ENCODE measurements around the gene GOLGA1.
A peak's percentile ranks its signal among the peaks of the same experiment; 100 is the strongest.

The GOLGA1 gene

GRCh38 chr9:124886866-124887492 lies 53.9 kb downstream of the GOLGA1 start:
- peaks cover 0 to 10% (median 3%) of the 10 kb centered on the region in 5 donors for H3K4me1 ChIP-seq (ENCODE audit: control insufficient read depth in 5 of 5, insufficient read depth in 5 of 5, low read length in 5 of 5)
- H3K36me3 ChIP-seq (ENCODE audit: control insufficient read depth in 5 of 5, insufficient read depth in 5 of 5, low read length in 5 of 5): peaks cover 0 to 83% (median 75%) of the 10 kb centered on the region in 5 donors
- peak overlapping the region in 1 of 5 donors; percentile 10 for H3K4me3 ChIP-seq (ENCODE audit: low read depth in 1 of 5, low read length in 5 of 5)

GRCh38 chr9:124886461-124886860 lies 54.4 kb downstream of the GOLGA1 start:
- H3K27ac ChIP-seq (ENCODE audit: low read depth, low read length): no peak overlapping the region
- H3K4me3 ChIP-seq (ENCODE audit: low read depth in 1 of 5, low read length in 5 of 5): no peak overlapping the region
- peaks cover 0 to 85% (median 80%) of the 10 kb centered on the region in 5 donors for H3K36me3 ChIP-seq (ENCODE audit: control insufficient read depth in 5 of 5, insufficient read depth in 5 of 5, low read length in 5 of 5)
- H3K4me1 ChIP-seq (ENCODE audit: control insufficient read depth in 5 of 5, insufficient read depth in 5 of 5, low read length in 5 of 5): peaks cover 0 to 10% (median 3%) of the 10 kb centered on the region in 5 donors
- H3K27me3 ChIP-seq (ENCODE audit: control insufficient read depth in 5 of 5, insufficient read depth in 4 of 5, low read length in 5 of 5): no peaks in the 10 kb centered on the region
- no peak overlapping the region for H3K9ac ChIP-seq (ENCODE audit: low read length in 5 of 5)
- no peaks in the 10 kb centered on the region for H3K9me3 ChIP-seq (ENCODE audit: control insufficient read depth in 5 of 5, low read length in 5 of 5)

More at GRCh38 chr9:124886866-124887492, 53.9 kb downstream of the GOLGA1 start:
- Histone ChIP-seq H3K27ac (ENCODE audit: low read depth, low read length) (no peak overlapping the region), H3K9ac (ENCODE audit: low read length in 5 of 5) (no peak overlapping the region), H3K9me3 (ENCODE audit: control insufficient read depth in 5 of 5, low read length in 5 of 5) (no peaks in the 10 kb centered on the region), H3K27me3 (ENCODE audit: control insufficient read depth in 5 of 5, insufficient read depth in 4 of 5, low read length in 5 of 5) (no peaks in the 10 kb centered on the region)

GRCh38 chr9:124885551-124885950 lies 55.3 kb downstream of the GOLGA1 start:
- no peak overlapping the region for H3K27ac ChIP-seq (ENCODE audit: low read depth, low read length)
- no peak overlapping the region for H3K4me3 ChIP-seq (ENCODE audit: low read depth in 1 of 5, low read length in 5 of 5)
- H3K27me3 ChIP-seq (ENCODE audit: control insufficient read depth in 5 of 5, insufficient read depth in 4 of 5, low read length in 5 of 5): no peaks in the 10 kb centered on the region
- H3K36me3 ChIP-seq (ENCODE audit: control insufficient read depth in 5 of 5, insufficient read depth in 5 of 5, low read length in 5 of 5): peaks cover 0 to 85% (median 82%) of the 10 kb centered on the region in 5 donors
- peaks cover 0 to 10% (median 3%) of the 10 kb centered on the region in 5 donors for H3K4me1 ChIP-seq (ENCODE audit: control insufficient read depth in 5 of 5, insufficient read depth in 5 of 5, low read length in 5 of 5)
- no peak overlapping the region for H3K9ac ChIP-seq (ENCODE audit: low read length in 5 of 5)
- no peaks in the 10 kb centered on the region for H3K9me3 ChIP-seq (ENCODE audit: control insufficient read depth in 5 of 5, low read length in 5 of 5)

DNA sequence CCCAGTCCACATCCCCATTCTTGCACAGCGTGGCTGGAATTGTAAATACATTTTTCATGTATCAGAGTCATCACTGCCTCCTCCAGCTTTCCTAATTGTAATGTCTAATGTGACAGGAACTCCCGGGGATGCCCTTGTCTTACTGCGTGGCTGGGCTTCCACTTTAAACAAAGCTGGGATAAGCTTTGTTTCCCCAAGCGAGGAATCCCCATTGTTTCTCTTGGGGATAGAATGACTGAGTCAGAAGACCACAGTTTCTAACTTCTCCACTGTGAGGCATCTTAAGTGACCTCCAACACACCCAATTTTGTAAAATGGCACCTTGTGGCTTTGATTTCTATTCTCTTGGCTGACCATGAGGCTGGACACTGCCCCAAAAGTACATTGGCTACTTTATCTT lies 56.5 kb downstream of the GOLGA1 start:
- Histone ChIP-seq H3K4me3 (ENCODE audit: low read depth in 1 of 5, low read length in 5 of 5) (no peak overlapping the region), H3K27me3 (ENCODE audit: control insufficient read depth in 5 of 5, insufficient read depth in 4 of 5, low read length in 5 of 5) (no peaks in the 10 kb centered on the region), H3K36me3 (ENCODE audit: control insufficient read depth in 5 of 5, insufficient read depth in 5 of 5, low read length in 5 of 5) (peaks cover 4 to 85% (median 81%) of the 10 kb centered on the region in 5 donors), H3K27ac (ENCODE audit: low read depth, low read length) (no peak overlapping the region), H3K9ac (ENCODE audit: low read length in 5 of 5) (no peak overlapping the region), H3K9me3 (ENCODE audit: control insufficient read depth in 5 of 5, low read length in 5 of 5) (no peaks in the 10 kb centered on the region), H3K4me1 (ENCODE audit: control insufficient read depth in 5 of 5, insufficient read depth in 5 of 5, low read length in 5 of 5) (peaks cover 0 to 10% (median 2%) of the 10 kb centered on the region in 5 donors)

- Histone ChIP-seq H3K9ac (ENCODE audit: low read length in 5 of 5) (no peak overlapping the region), H3K36me3 (ENCODE audit: control insufficient read depth in 5 of 5, insufficient read depth in 5 of 5, low read length in 5 of 5) (peaks cover 7 to 86% (median 79%) of the 10 kb centered on the region in 5 donors), H3K9me3 (ENCODE audit: control insufficient read depth in 5 of 5, low read length in 5 of 5) (no peaks in the 10 kb centered on the region), H3K27ac (ENCODE audit: low read depth, low read length) (no peak overlapping the region), H3K4me3 (ENCODE audit: low read depth in 1 of 5, low read length in 5 of 5) (no peak overlapping the region), H3K27me3 (ENCODE audit: control insufficient read depth in 5 of 5, insufficient read depth in 4 of 5, low read length in 5 of 5) (no peaks in the 10 kb centered on the region), H3K4me1 (ENCODE audit: control insufficient read depth in 5 of 5, insufficient read depth in 5 of 5, low read length in 5 of 5) (peaks cover 0 to 6% (median 0%) of the 10 kb centered on the region in 5 donors)
Measured at GRCh38 chr9:124882231-124882630, 58.7 kb downstream of the GOLGA1 start.

GRCh38 chr9:124881138-124881743 lies 59.6 kb downstream of the GOLGA1 start:
- H3K9ac ChIP-seq (ENCODE audit: low read length in 5 of 5): no peak overlapping the region
- no peak overlapping the region for H3K4me3 ChIP-seq (ENCODE audit: low read depth in 1 of 5, low read length in 5 of 5)
- peaks cover 7 to 86% (median 78%) of the 10 kb centered on the region in 5 donors for H3K36me3 ChIP-seq (ENCODE audit: control insufficient read depth in 5 of 5, insufficient read depth in 5 of 5, low read length in 5 of 5)
- no peak overlapping the region for H3K27ac ChIP-seq (ENCODE audit: low read depth, low read length)
- no peaks in the 10 kb centered on the region for H3K27me3 ChIP-seq (ENCODE audit: control insufficient read depth in 5 of 5, insufficient read depth in 4 of 5, low read length in 5 of 5)
- H3K4me1 ChIP-seq (ENCODE audit: control insufficient read depth in 5 of 5, insufficient read depth in 5 of 5, low read length in 5 of 5): no peaks in the 10 kb centered on the region
- no peaks in the 10 kb centered on the region for H3K9me3 ChIP-seq (ENCODE audit: control insufficient read depth in 5 of 5, low read length in 5 of 5)

DNA sequence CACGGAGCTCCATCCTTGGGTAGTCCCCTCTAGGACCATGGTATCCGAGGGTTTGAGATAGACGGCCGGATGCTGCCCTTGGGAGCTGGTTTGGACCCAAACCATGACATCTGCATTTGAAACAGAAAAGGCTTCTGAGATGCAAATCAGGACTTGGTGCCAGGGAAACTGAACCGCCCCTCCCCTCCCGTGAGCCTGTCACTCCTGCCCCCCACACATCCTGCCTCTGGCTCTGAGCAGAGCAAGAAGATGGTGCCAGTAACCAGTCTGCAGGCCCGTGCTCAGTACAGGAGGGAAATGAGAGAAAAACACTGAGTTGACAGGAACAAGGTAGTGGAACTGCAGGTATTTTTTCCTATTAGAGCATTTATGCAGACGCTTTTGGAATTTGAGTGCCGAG lies 60.4 kb downstream of the GOLGA1 start:
- H3K27ac ChIP-seq (ENCODE audit: low read depth, low read length): no peak overlapping the region
- H3K9me3 ChIP-seq (ENCODE audit: control insufficient read depth in 5 of 5, low read length in 5 of 5): no peaks in the 10 kb centered on the region
- no peak overlapping the region for H3K4me3 ChIP-seq (ENCODE audit: low read depth in 1 of 5, low read length in 5 of 5)
- H3K4me1 ChIP-seq (ENCODE audit: control insufficient read depth in 5 of 5, insufficient read depth in 5 of 5, low read length in 5 of 5): no peaks in the 10 kb centered on the region
- no peak overlapping the region for H3K9ac ChIP-seq (ENCODE audit: low read length in 5 of 5)
- no peaks in the 10 kb centered on the region for H3K27me3 ChIP-seq (ENCODE audit: control insufficient read depth in 5 of 5, insufficient read depth in 4 of 5, low read length in 5 of 5)
- H3K36me3 ChIP-seq (ENCODE audit: control insufficient read depth in 5 of 5, insufficient read depth in 5 of 5, low read length in 5 of 5): peaks cover 7 to 85% (median 77%) of the 10 kb centered on the region in 5 donors

GRCh38 chr9:124879226-124879625 lies 61.7 kb downstream of the GOLGA1 start:
- Histone ChIP-seq H3K9me3 (ENCODE audit: control insufficient read depth in 5 of 5, low read length in 5 of 5) (no peaks in the 10 kb centered on the region), H3K4me1 (ENCODE audit: control insufficient read depth in 5 of 5, insufficient read depth in 5 of 5, low read length in 5 of 5) (no peaks in the 10 kb centered on the region), H3K9ac (ENCODE audit: low read length in 5 of 5) (no peak overlapping the region), H3K4me3 (ENCODE audit: low read depth in 1 of 5, low read length in 5 of 5) (no peak overlapping the region), H3K36me3 (ENCODE audit: control insufficient read depth in 5 of 5, insufficient read depth in 5 of 5, low read length in 5 of 5) (peaks cover 7 to 85% (median 79%) of the 10 kb centered on the region in 5 donors), H3K27me3 (ENCODE audit: control insufficient read depth in 5 of 5, insufficient read depth in 4 of 5, low read length in 5 of 5) (no peaks in the 10 kb centered on the region), H3K27ac (ENCODE audit: low read depth, low read length) (no peak overlapping the region)

DNA sequence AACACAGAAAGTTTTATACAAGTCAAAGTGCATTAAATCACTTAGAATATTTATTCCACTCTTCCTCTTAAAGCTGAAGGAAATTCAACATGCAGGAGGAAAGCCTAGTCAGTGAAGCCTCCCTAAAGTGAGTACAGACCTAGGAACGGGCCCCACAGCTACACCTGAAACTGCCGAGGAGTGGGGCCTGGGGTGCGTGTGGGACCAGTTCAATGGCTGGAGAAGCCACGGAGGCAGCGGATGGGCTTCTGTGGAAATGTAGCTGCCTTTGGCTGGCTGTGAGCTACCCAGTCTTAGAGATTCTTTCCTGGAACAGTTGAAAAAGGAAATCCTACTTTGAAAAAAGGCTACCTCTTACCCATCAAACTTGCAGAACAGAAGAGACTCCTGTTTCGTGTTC lies 62.4 kb downstream of the GOLGA1 start:
- no peak overlapping the region for H3K9ac ChIP-seq (ENCODE audit: low read length in 5 of 5)
- H3K9me3 ChIP-seq (ENCODE audit: control insufficient read depth in 5 of 5, low read length in 5 of 5): no peaks in the 10 kb centered on the region
- H3K4me1 ChIP-seq (ENCODE audit: control insufficient read depth in 5 of 5, insufficient read depth in 5 of 5, low read length in 5 of 5): peaks cover 0 to 1% (median 0%) of the 10 kb centered on the region in 5 donors
- no peaks in the 10 kb centered on the region for H3K27me3 ChIP-seq (ENCODE audit: control insufficient read depth in 5 of 5, insufficient read depth in 4 of 5, low read length in 5 of 5)
- no peak overlapping the region for H3K27ac ChIP-seq (ENCODE audit: low read depth, low read length)
- no peak overlapping the region for H3K4me3 ChIP-seq (ENCODE audit: low read depth in 1 of 5, low read length in 5 of 5)
- peaks cover 7 to 90% (median 82%) of the 10 kb centered on the region in 5 donors for H3K36me3 ChIP-seq (ENCODE audit: control insufficient read depth in 5 of 5, insufficient read depth in 5 of 5, low read length in 5 of 5)

GRCh38 chr9:124878021-124878420 lies 62.9 kb downstream of the GOLGA1 start:
- H3K27me3 ChIP-seq (ENCODE audit: control insufficient read depth in 5 of 5, insufficient read depth in 4 of 5, low read length in 5 of 5): no peaks in the 10 kb centered on the region
- H3K4me1 ChIP-seq (ENCODE audit: control insufficient read depth in 5 of 5, insufficient read depth in 5 of 5, low read length in 5 of 5): peaks cover 0 to 6% (median 2%) of the 10 kb centered on the region in 5 donors
- H3K4me3 ChIP-seq (ENCODE audit: low read depth in 1 of 5, low read length in 5 of 5): no peak overlapping the region
- no peaks in the 10 kb centered on the region for H3K9me3 ChIP-seq (ENCODE audit: control insufficient read depth in 5 of 5, low read length in 5 of 5)
- H3K9ac ChIP-seq (ENCODE audit: low read length in 5 of 5): no peak overlapping the region
- H3K27ac ChIP-seq (ENCODE audit: low read depth, low read length): no peak overlapping the region
- H3K36me3 ChIP-seq (ENCODE audit: control insufficient read depth in 5 of 5, insufficient read depth in 5 of 5, low read length in 5 of 5): peaks cover 7 to 93% (median 86%) of the 10 kb centered on the region in 5 donors
